ENCODE results near the gene PTMA.
"Not testable (repeated sequence)": the region's sequence is repeated elsewhere in the genome, so short reads cannot be mapped to it uniquely, and the experiment has no call there.

Gene PTMA

DNA sequence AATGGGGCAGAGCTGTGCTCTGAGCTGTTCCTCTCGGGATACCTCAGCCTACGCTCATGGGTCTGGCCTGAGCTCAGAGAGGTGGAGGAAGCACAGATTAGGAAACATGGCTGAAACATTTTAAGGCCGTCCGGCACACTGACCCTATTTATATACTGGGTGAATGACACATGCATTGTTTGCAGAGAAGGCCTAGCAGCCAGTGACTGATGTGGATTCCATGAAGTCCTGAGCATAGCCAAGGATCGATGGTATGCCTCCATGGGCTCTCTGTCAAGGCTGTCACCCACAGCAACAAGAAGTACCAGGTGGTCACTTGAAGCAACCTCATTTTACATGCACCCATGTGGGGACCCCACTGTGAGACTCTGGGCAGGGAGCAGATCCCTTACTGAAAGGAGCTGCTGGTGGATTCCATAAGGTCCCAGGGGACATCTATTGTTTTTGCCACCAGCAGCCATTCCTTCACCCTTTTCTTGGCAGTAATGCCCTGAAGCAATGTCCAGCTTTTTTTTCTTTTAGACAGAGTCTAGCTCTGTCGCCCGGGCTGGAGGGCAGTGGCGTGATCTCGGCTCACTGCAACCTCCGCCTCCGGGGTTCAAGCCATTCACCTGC is 8.4 kb downstream of the PTMA start:
- DNase-seq (ENCODE audit: low read depth, low spot score): peak; percentile 33

- peak; percentile 58 for DNase-seq (ENCODE audit: low read depth, low spot score)
Observed at GRCh38 chr2:231717281-231718171, 9.2 kb downstream of the PTMA start.

DNA sequence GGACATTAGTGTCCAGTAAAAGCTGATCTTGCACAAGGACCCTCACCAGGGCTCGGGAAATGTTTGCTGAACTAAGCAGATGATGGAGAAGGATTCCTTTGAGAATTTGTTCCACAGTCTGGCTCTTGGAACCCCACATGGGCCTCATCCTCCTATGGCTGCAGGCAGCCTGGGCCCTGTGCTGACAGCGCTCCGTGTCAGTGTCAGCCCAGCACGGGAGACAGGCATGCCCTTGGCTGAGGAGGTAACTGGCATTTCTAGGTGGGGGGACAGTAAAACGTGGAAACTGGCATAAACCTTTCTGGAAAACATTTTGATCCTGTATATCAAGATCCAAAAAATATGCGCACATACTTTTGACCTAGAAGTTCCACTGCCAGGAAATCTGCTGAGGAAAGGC is 10.5 kb downstream of the PTMA start:
- DNase-seq (ENCODE audit: low read depth, low spot score): no peak

DNA sequence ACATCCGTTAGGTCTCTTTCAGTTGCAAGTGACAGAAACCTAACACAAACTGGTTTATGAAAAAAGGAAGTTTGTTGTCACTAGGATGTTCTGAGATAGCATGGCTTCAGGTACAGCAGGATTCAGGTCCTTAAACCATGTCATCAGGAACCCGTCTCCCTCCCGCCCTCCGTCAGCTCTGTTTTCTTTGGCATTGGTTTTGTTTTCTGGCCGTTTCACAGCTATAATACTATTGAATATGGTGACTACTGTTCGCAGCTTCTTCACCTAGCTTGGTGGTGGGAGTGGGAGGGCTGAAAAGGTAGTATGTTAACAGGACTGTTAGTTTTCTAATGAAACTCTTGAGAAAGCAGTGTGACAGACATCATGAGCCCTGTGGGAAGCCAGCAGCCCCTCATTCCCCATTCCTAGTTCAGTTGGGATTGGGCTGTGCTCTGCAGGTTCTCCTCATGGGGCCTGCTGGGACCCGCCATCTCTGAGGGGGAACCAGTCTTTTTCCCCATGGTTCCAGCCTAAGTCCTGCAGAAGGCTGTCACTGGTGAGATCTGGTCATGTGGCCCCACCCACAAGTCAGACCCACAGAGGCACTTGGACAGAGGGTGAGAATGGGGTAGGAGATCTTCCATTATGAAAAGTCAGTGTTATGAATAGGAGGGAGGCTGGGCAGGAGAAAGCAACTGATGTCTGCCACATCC is 12.1 kb downstream of the PTMA start:
- DNase-seq (ENCODE audit: low read depth, low spot score): no peak

GRCh38 chr2:231720987-231721966 is 13.0 kb downstream of the PTMA start:
- no peak for DNase-seq (ENCODE audit: low read depth, low spot score)

DNA sequence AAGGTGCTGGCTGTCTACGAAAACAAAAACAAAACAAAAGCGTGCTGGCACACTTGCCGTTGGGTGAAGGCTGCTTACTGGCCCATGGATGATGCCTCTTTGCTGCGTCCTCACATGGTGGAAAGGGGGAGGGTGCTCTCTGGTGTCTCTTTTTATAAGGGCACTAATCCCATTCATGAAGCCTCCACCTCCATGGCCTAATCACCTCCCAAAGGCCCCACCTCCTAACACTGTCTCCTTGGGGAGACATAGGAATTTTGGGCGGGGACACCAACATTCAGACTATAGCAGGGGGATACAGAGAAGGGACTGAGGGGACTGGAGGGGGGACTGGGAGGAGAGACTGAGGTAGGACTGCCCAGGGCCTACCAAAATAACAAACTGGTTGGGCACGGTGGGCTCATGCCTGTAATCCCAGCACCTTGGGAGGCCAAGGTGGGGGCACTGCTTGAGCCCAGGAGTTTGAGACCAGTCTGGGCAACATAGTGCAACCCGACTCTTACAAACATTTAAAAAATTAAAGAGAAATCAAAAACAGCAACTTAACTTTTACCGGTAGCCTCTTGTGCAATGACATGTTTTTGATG is 14.5 kb downstream of the PTMA start:
- no peak for DNase-seq (ENCODE audit: low read depth, low spot score)

- DNase-seq (ENCODE audit: low read depth, low spot score): no peak
Observed at GRCh38 chr2:231725476-231725875, 17.2 kb downstream of the PTMA start.

DNA sequence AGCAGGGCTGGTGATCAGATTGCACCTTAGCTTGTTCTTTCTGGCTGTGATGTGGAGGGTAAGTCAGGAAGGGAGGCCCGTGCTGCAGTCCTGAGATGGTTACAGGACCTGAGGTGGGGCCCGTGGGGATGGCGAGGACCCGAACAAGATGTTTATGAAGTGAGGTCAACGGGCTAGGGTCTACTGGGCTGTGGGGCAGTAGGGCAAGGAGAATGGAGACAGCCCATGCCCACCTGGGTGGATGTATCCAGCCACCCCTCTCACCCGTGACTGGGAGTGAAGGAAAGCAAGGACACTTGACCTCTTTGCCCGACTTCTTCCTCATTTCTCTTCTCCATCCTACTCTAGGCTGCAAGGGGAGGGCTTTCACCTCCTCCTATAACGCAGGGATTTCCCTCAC is 18.0 kb downstream of the PTMA start:
- no peak for DNase-seq (ENCODE audit: low read depth, low spot score)

DNA sequence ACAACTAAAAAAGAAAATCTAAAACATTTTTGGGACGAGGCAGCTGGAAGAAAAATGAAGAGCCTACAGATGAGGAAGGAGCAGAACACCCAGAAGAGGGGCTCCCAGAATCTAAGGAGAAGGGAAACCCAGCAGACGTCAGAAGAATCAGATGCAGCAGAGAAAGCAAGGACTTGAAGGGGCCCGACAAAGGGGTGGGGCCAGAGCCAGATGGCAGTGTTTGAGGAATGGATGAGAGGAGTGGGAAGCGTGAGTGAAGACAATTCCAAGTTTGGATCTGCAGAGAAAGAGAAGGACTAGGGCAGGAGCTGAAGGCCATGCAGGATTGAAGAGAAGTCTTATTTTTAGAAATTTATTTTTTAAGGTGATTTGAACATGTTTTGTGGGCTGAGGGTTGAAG is 19.3 kb downstream of the PTMA start:
- no peak for DNase-seq (ENCODE audit: low read depth, low spot score)

- no peak for DNase-seq (ENCODE audit: low read depth, low spot score)
Observed at GRCh38 chr2:231732604-231733003, 24.3 kb downstream of the PTMA start.

DNA sequence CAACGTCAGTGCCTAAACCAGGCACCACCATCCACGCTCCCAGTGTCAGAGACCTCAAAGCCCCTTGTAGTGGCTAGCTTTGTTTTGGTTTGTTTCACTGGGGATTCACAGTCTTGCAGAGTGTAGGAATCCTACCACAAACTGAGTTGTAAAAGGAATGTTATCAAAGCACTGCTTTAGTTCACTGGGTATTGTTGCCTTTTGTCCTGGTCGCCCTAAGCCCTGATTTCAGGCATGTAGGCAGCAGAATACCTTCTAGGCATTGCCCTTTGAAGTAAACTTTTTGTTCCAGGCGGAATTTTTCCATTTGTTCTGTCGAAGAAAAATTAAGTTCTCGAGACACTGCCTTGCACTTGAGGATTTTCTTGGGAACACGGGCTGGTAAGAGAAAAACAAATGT is 29.4 kb downstream of the PTMA start:
- peak; percentile 15 for DNase-seq (ENCODE audit: low read depth, low spot score)

GRCh38 chr2:231743376-231744116 is 35.2 kb downstream of the PTMA start:
- DNase-seq (ENCODE audit: low read depth, low spot score): no peak

DNA sequence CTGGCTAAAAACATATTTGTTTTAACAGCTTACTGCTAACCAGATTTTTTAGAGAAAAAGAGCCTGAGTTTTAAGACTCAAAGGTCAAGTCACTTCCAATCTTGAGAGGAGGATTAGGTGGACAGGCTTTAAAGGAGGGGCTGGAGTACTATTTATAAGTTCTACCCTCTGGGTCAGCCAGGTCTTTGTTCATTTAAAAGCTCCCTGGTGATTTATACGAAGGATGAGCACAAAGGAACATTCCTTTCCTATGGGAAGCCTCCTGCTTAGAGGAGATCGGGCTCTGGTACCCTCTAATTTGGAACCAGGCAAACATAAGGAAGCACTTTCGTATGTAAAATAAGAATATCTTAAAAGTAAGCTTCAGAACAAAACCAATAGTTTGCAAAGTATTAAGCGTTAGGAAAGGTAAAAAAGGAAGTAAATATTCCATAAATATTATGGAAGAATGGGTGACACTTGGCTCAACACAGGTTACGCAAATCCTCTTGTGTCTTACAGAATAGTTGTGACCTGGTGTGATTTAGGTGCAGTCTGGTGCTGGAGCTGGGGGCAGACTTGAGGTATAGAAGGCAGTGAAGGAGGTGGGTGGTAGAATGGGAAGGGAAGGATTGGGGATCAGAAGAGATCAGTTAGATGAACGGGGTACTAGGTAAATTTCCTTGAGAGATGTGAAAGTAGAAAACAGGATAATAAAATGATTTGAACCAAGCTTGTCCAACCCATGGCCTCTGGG is 37.1 kb downstream of the PTMA start:
- no peak for DNase-seq (ENCODE audit: low read depth, low spot score)

- DNase-seq (ENCODE audit: low read depth, low spot score): not testable (repeated sequence)
Observed at GRCh38 chr2:231748153-231748896, 40.0 kb downstream of the PTMA start.

- not testable (repeated sequence) for DNase-seq (ENCODE audit: low read depth, low spot score)
Observed at GRCh38 chr2:231749016-231749415, 40.7 kb downstream of the PTMA start.

DNA sequence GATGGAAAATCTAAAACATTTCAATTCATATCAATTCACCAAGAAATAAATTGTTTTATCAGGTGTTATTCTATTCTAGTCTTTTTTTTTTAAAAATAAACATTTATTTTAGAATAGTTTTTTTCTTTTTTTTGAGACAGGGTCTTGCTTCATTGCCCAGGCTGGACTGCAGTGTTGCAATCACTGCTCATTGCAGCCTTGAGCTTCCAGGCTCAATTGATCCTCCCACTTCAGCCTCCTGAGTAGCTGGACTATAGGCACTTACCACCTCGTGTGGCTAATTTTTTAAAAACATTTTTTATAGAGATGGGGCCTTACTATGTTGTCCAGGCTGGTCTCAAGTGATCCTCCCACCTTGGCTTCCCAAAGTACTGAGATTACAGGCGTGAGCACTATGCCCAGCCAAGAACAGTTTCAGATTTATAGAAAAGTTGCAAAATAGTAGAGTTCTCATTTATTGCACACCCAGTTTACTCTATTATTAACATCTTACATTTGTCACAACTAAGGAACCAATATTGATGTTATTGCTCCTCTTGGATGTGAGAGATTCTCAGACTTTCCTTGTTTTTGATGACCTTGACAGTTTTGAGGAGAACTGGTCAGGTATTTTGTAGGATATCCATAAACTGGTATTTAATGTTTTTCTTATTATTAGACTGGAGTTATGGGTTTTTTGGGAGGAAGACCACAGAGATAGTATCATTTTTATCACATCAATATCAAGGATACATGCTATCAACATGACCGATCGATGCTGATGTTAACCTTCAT is 42.9 kb downstream of the PTMA start:
- no peak for DNase-seq (ENCODE audit: low read depth, low spot score)

DNA sequence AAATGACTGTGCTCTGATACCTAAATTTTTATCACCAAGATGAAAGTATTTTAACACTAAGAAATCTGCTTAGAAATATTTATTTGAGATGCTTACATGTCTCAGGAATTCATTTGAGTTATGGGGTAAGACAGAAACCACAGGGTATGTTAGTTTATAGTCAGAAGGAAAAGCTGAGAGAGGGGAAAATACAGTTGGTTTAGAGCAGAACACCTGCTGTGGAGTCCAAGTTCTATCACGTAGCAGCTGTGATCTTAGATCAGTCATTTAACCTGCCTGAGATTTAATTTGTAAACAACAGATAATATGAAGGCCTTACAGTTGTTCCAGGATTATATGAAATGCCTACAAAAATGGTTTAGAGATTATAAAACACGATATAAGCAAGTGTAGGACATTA is 43.7 kb downstream of the PTMA start:
- no peak for DNase-seq (ENCODE audit: low read depth, low spot score)

DNA sequence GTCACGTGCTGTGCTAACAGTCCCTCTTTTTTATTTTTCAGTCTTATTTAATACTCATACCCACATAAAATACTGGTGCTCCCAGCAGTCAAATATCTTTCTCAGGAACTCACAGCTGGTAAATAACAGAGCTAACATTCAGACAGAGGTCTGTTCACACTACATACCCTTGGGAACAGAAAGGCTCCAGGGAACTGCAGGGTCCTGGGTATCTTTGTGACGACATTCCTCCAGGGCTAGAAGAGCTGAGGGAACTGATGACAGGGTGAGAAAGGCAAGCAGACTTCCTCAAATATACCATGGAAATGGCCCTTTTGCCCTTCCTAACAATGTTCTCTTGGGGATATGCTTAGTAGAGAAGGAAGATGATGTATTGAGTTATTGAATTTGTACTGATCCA is 53.4 kb downstream of the PTMA start:
- DNase-seq (ENCODE audit: low read depth, low spot score): no peak
